HK-2 (cell line): ENCODE results near the gene PCSK2.

ENCODE experiments used
- DNase-seq: peaks from one replicate; pipeline ENCODE4 v3.0.0-alpha.2; 2018; ENCODE audit not compliant: unreplicated experiment

The PCSK2 gene

DNA sequence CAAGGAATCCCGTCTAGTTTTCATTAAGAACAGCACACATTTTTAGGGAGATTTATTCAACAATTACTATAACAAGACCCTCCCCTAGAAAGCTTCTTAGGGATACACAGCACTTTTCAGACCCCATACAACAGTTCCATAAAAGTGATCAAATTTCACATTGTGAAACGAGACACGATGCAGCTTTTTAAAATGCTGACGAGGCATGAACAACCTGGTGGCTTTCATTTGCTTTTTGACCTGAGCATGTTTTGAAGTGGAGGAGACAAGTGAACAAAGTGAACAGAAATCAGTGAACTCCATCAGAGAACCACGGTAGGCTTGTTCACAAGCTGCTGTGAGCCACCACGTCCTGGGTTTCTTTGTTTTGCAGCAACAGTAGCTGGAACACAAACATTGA is 112.2 kb downstream of the PCSK2 start:
- no peak for DNase-seq

DNA sequence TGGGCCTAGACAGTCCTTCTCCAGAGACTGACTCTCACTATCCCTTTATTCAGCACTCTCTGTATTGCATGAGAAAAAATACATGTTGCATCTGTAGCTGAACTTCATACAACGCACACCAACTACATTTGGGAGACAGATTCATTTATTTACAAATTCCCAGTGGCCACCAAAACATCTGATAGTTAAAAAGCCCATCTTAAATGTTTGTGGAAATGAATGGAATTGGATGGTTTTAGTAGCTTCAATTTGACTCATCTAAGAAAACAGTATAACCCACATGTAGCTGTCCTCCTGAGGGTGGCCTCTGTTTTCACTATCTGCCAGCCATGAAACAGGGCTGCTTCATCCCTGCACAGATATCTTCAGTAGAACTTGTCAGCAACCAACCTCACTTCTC is 116.3 kb downstream of the PCSK2 start:
- DNase-seq: no peak

DNA sequence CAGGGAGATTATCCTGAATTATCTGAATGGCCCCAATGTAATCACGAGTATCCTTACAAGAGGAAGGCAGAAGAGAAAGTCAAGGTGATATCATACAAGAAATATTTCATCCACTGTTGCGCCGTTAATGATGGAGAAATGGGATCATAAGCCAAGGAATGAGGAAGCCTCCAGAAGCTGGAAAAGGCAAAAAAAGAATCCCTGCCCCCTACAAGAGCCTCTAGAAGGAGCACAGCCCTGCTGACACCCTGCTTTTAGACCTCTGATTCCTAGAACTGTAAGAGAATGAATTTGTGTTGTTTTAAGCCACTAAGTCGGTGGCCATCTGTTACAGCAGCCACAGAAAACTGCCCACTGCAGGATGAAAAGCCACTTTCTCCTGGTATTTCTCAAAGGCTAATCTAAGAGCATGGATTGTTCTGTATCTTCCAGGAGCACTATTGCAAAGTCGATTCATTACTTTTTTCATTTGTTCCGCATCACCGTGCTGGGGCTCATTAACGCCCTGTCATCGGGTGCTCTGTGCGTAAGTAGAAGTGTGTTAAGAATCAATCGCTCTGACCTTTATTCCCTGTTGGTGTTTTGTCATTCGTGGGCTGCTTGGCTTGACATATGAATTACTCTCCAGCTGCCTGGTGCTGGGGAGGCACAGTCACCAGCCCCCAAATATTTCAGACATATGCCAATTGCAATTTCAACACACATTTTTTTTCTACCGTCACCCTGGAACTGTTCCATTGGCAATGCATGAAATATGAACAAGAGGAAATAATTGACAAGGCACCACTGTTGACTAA is 117.0 kb downstream of the PCSK2 start:
- no peak for DNase-seq

DNA sequence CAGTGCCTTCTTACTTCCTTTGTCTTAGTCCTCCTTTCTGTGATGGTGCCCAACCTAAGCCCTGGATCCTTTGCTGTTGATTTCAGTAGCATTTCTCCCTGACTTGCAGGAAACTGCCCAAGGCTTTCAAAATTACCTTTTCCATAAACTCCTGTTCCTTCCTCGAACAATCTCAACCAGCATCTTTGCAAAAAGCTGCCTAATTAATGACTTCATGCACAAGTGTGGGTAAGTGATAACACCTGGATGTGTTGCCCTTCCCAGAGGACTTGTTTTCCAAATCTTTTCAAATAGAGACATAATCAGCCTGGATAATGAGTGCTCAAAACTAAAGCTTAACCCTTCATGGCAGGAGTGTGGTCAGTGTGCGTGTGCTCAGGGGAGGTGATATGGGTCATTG is 118.0 kb downstream of the PCSK2 start:
- DNase-seq: no peak

DNA sequence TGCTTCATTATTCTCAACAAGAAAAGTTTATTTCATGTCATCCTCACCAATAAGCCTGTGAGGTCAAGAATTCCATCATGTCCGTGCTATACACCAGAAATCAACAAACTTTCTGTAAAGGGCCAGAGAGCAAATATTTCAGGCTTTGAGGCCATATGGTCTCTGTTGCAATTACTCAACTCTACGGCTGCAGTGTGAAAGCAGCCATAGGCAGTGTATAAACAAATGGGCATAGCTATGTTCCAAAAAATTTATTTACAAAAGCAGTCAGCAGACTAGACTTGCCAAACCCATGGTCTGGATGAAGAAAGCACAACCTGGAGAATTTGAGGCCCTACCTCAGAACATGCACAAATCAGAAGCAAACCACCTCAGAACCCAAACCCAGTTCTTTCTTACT is 118.5 kb downstream of the PCSK2 start:
- DNase-seq: no peak

DNA sequence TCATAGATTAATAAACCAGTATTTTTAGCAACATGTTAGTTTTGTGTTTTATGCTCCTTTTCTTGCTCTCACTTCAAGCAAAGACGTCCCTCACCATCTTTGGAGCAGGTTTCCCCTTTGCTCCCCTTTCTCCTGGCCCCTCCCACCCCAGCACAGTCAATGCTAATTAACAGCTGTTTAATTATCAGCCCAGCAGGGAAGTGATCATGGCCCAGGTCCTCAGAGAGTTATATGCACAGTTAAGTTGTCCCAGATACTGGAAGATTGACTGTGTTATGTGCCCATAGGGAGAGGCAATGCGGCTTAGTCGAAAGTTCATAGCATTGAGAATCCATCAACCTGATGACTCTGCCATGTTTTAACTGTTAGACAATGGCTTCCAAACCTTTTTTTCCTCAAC is 123.5 kb downstream of the PCSK2 start:
- DNase-seq: no peak

DNA sequence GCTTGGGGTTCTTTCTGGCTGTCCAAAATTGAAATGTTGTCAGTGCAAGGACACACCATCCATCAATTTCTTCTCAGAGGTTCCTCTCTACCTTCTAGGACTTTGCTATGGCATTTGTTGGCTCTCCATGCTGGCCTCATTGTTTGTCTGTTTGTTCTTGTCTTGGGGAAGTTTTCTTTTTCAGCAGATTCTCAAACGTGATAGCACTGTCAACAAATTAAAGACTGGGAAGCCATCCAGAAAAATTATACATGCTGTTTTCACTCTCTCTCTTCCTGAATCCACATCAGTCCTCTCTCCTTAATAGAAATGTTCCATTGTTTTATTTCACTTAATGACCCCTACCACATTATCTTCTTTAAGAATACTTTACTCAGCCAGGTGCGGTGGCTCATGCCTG is 130.4 kb downstream of the PCSK2 start:
- DNase-seq: no peak

- DNase-seq: no peak
Observed at GRCh38 chr20:17358854-17359253, 132.0 kb downstream of the PCSK2 start.

- DNase-seq: no peak
Observed at GRCh38 chr20:17364681-17365080, 137.8 kb downstream of the PCSK2 start.

DNA sequence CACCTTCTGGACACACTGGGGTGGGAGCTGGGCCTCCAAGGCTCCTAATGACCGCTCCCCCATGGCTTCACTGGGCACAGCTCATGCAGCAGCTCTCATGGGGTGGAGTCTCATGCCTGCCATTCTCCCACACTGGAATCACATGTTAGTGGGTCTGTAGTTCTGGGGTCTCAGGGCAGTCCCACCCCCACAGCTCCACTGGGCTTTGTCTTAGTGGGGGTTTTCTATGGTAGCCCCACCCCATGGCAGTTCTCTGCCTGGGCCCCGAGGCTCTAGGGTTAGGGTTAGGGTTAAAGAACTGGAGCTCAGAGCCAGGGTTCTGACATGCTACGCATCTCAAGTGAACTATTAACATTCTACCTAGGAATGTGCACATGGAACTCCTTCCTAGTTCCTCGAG is 139.0 kb downstream of the PCSK2 start:
- DNase-seq: no peak

DNA sequence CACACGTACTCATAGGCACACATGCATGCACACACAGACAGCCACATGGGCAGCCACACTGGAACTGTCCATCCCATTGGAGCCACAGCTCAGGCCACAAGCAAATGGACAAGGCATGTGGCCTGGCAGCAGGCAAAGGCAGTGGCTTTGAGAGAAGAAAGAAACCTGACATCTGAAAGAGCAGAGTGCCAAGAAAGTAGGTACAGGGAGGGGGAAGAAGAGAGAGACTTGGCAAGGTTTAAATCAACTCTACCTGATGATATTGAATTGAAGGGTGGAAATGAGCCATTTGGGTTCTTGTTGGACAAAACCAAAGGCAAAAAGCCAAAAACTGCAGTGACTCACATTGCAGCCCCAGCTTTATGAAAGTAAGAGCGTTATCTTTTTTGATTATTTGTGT is 142.7 kb downstream of the PCSK2 start:
- DNase-seq: no peak

GRCh38 chr20:17372806-17373440 is 146.1 kb downstream of the PCSK2 start:
- no peak for DNase-seq

- DNase-seq: no peak
Observed at GRCh38 chr20:17374086-17374485, 147.2 kb downstream of the PCSK2 start.

- no peak for DNase-seq
Observed at GRCh38 chr20:17376031-17376430, 149.2 kb downstream of the PCSK2 start.

DNA sequence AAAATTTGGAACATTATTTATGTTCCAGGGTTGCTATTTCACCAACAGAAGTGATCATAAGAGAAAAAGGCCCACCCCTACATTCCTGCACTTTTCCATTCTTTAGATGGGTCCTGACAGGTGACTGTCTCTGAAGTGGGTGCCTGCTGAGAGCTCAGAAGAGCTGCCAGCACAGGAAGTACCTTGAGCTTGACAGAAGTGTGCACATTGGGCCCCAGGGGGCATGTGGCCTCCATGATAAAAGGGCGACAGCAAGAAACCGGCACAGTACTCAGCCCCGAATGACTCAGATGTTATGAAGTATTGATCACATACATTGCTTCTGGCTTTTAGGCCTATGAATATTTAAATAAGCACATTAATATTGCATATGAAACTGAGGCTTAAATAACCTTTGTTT is 150.4 kb downstream of the PCSK2 start:
- no peak for DNase-seq

DNA sequence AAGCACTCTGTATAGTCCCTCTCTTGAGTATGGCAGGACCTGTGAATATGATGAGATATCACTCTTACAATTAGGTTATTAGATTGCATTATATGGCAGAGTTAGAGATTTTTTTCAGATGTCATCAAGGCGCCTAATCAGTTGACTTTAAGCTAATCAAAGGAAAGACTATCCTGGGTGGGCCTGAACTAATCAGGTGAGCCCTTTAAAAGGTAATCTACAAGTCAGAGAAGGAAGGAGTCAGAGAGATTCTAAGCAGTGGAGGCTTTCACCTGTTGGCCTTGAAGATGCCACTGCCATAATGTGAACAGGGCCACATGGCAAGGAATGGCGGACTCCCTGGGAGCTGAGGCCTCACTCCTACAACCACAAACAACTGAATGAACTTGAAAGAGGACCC is 152.8 kb downstream of the PCSK2 start:
- no peak for DNase-seq

DNA sequence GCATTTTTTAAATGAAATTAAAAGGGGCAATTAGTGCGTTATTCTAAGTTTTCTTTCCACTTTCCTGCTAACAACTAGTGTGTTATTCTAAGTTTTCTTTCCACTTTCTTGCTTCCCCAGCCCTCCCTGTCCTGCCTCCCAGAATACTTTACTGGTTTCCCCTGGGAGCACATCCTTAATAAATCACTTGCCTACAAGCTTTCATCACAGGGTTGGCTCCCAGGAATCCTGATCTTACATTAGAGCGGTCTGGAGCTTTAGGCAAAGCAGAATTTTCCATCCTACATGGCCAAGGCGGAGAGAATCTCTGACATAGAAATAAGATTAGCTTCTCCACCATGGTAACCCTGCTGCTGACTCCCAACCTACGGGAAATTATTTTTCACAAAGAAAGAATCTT is 154.0 kb downstream of the PCSK2 start:
- DNase-seq: no peak

DNA sequence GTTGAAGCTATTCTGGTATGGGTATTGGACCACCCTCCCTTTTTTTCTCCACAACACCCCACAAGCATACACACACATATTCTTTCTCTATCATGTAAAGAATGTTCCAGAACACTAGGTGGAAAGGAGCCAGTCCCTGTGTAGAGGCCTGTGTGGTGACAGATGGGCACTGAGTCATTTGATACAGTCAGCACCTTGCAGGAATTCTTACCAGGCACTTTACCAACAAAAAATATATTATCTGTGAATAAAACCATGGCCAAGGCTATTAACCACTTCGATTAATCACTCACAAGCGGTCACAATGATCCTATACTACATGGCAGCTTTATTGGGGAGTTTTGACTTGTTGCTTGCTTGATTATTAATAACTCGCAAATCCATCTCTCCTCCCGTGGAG is 154.9 kb downstream of the PCSK2 start:
- DNase-seq: no peak

GRCh38 chr20:17385798-17386197 is 159.0 kb downstream of the PCSK2 start:
- DNase-seq: no peak

- no peak for DNase-seq
Observed at GRCh38 chr20:17390655-17391054, 163.8 kb downstream of the PCSK2 start.

DNA sequence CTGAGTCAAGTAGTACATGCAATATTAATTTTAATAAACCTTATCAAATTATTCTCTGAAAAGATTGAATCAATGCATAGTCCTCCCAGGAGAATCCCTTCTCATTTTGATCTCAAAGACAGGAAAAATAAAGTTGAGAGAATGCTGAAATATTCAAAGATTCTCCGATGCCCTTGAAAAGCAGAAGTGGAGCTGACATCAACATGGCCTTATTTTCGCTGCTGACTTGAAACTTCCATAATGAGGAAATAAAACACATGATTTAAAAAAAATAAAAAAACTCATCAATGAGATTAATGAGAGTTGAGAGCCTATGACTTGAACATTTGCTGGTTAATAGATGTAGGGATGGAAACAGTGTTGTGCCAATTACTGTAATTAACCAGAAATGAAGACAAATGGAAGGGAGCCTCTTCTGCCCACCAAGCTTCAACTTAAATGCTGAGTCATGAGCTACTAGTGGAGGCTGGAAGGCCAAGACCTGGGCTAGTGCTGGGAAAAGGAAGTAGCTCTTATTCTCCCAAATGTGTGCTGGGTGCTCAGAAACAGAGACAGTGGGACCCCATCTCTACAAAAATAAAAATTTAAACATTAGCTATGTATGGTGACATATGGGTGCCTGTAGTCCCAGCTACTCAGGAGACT is 164.4 kb downstream of the PCSK2 start:
- DNase-seq: no peak

GRCh38 chr20:17394411-17394810 is 167.6 kb downstream of the PCSK2 start:
- no peak for DNase-seq

- DNase-seq: no peak
Observed at GRCh38 chr20:17395729-17396128, 168.9 kb downstream of the PCSK2 start.
